Measurements from ENCODE around the gene GBF1.

Gene GBF1

GRCh38 chr10:102347236-102347828 lies 102.0 kb downstream of the GBF1 start:
- peak in 1 of 2 donors; percentile 16 for DNase-seq (ENCODE audit: low read depth in 2 of 2)

DNA sequence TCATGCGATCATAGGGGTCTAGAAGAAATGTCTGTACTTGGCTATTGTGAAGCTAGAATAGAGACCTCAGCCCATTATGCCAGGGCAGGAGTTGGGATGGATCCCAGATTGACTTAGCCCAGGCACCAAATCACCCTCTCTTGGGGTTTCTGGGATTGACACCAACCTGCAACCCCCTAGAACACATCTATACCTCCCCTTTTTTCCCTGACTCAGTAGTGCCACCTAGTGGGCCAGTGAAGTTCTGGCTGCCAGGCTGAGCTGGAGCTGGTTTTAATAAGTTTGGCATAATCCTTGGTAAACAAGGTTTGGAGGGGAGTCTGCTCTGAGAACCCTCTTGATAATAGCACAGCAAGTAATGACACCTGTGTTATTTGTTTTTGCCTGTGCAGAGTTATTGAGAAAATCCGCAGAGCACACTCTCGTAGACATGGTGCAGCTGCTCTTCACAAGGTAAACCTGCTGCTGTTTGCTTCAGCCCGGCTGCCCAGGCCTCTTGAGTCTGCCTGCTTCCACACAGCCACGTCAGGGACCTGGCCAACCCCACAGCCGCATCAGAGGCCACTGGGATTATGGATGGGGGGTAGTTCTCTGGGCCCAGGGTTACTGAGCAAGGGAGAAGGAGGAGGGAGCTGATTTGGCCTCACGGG lies 106.9 kb downstream of the GBF1 start:
- peak; percentile 67 for DNase-seq (ENCODE audit: low read depth in 2 of 2)

DNA sequence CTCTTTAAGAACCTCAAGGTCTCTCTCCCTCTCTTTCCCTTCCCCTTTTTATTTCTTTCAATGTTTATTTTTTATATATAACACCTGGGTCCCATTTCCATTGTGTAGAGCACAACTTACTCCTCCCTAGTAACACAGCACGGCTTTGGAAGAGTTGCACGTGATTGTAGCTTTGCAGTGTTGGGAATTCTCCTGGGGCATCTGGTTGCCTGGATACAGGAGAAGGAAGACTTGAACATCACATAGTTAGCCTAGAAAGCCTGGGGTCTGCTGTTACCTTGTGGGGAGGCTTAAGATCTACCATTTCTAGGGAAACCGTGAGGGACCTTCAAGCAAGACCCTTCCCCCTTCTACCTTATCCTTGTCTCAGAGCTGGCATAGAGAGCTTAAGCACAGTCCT lies 109.1 kb downstream of the GBF1 start:
- DNase-seq (ENCODE audit: low read depth in 2 of 2) = no peak

DNA sequence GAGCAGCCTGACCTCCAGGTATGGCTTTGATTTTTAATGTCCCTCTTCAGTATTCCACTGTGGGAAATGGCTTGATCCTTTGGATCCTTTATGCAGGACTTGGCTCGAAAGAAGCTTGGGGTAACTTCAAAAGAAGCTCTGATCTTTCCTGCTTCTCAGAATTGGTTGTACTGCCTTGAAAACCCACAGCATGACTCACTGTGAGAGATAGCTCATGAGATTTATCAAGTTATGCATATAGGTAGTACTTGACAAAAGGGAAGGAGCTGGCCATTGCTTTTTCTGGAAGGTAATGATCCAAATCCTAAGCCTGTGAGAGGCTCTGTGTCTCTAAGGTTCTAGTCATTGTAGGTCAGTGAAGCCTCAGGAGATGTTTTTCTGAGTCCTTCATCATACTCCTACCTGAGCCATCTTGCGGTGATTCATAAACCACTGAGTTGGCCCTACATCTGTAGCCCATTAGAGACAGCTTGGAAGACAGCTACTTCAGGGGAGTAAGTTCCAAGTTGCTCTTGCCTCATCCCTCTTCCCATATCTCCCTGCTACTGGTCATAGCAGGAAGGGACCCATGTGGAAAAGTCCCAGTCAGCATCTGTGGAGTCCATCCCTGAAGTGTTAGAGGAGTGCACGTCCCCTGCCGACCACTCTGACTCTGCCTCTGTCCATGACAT lies 113.5 kb downstream of the GBF1 start:
- DNase-seq (ENCODE audit: low read depth in 2 of 2) = no peak

GRCh38 chr10:102367441-102367840 lies 122.1 kb downstream of the GBF1 start:
- no peak for DNase-seq (ENCODE audit: low read depth in 2 of 2)

DNA sequence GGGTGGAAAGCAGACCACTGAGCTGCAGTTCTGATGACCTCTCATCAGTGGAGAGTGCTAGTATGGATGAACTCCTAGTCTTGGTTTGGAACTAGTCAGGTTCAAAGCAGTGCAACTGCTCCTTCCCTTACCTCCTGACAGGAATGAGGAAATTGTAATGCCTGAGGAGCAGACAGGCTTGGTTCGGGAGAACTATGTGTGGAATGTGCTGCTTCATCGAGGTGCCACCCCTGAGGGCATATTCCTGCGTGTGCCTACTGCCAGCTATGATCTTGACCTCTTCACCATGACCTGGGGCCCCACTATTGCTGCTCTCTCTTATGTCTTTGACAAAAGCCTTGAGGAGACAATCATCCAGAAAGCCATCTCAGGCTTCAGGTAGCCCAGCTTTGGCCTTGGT lies 122.7 kb downstream of the GBF1 start:
- DNase-seq (ENCODE audit: low read depth in 2 of 2) = no peak

- DNase-seq (ENCODE audit: low read depth in 2 of 2) = no peak
Observed at GRCh38 chr10:102371295-102371694, 126.0 kb downstream of the GBF1 start.

GRCh38 chr10:102375250-102375649 lies 129.9 kb downstream of the GBF1 start:
- no peak for DNase-seq (ENCODE audit: low read depth in 2 of 2)

GRCh38 chr10:102375867-102376266 lies 130.5 kb downstream of the GBF1 start:
- DNase-seq (ENCODE audit: low read depth in 2 of 2) = no peak

GRCh38 chr10:102376901-102377300 lies 131.6 kb downstream of the GBF1 start:
- no peak for DNase-seq (ENCODE audit: low read depth in 2 of 2)

- no peak for DNase-seq (ENCODE audit: low read depth in 2 of 2)
Observed at GRCh38 chr10:102379383-102379782, 134.1 kb downstream of the GBF1 start.

DNA sequence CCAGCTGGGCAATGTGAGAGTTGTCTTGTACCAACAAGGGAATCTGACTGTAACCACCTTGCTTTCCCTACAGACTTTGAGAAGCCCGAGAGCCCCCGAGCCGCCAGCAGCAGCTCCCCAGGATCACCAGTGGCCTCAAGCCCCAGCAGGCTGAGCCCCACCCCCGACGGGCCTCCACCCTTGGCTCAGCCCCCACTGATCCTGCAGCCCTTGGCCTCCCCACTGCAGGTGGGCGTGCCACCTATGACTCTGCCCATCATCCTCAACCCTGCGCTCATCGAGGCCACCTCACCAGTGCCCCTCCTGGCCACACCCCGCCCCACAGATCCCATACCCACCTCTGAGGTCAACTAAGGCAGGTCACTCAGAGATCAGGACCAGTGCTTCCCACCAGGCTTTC lies 136.7 kb downstream of the GBF1 start:
- DNase-seq (ENCODE audit: low read depth in 2 of 2) = no peak

DNA sequence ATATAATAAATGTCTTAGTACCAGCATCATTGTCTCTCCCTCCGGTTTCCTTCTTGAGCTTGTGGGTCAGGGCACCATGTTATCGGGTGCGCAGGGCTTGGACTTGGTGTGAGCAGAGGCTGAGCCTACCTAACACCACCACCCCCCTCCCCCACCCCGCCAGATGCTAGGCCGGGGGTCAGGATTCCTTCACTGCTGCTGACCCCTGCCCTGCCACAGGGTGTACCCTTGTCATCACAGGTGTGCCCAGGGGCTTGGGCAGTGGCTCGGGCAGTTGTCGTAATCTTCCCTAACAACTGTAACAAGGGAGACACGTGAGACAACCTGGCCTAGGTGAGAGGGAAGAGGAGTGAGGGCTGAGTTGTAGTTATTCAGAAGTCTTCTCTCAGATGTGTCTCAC lies 137.5 kb downstream of the GBF1 start:
- DNase-seq (ENCODE audit: low read depth in 2 of 2) = no peak

DNA sequence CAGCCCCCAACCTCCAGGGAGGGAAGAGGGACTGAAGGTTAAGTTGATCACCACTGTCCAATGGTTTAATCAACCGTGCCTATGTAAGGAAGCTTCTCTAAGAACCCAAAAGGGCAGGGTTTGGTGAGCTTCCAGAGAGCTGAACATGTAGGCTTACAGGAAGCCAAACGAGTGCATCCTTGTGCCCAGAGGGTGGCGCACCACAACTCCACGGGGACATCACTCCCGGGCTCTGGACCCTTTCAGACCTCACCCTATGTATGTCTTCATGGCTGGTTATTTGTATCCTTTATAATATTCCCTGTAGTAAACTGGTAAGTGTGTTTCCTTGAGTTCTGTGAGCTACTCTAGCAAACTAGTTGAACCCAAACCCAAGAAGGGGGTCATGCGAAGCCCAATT lies 138.7 kb downstream of the GBF1 start:
- DNase-seq (ENCODE audit: low read depth in 2 of 2) = no peak

DNA sequence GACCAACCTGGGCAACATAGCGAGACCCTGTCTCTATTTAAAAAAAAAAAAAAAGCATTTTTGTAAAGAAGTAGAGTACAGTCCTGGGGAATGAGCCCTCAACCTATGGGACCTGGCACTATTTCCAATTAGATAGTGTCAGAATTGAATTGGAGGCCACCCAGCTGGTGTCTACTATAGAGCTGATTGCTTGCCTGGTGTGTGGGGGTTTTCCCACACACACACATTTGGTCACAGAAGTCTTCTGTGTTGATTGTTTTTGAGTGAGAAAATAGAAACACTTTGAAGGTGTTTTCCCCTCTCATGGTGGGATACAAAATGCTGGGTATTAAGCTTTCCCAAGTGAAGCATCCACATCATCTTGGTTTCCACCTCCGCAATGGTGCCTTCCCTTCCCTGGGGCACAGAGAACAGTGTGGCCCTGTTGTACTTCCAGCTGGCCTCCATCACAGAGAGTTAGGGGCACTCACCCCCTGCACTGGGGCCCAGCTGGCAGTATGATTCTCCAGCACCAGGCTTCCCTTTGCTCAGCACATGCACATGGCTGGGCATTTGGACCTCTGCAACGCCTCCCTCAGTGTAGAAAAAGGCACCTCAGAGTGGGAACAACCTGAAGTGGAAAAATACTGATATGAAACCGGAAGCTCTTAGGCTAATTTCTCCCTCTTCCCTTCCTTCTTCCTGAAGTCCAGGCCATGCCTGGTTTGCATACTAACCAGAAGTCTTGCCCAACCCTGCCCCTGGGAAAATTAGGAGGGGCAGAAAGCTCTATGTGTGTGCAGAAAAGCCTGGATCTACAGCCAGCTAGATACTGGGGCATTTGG lies 139.5 kb downstream of the GBF1 start:
- DNase-seq (ENCODE audit: low read depth in 2 of 2) = no peak

DNA sequence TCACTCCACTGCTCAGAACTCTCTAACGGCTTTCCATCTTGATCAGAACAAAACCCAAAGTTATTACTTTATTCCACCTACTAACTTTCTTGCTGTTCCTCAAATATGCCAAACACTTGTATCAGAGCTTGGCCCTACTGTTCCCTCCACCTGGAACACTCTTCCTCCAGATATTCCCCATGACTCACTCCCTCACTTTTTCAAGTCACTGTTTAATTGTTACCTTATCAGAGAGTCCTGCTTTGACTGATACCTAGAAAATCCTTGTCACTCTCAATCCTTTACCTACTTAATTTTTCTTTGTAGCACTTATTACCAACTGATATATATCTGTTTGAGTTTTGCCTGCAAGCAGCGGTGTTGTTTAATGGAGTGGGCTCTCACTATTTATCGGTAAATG lies 144.6 kb downstream of the GBF1 start:
- no peak for DNase-seq (ENCODE audit: low read depth in 2 of 2)

DNA sequence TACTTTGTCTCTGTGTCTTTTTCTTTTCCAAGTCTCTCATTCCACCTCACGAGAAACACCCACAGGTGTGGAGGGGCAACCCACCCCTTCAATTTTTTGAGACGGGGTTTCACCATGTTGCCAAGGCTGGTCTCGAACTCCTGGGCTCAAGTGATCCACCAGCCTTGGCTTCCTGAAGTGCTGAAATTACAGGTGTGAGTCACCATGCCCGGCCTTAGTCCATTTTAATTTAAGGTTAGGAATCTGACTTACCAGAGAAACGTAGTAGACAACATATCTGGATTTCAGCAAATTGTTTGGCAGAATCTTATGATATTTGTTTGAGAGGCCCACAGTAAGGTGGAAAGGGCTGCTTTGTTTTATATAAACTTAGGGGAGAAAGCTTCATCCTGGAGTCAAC lies 147.0 kb downstream of the GBF1 start:
- no peak for DNase-seq (ENCODE audit: low read depth in 2 of 2)

DNA sequence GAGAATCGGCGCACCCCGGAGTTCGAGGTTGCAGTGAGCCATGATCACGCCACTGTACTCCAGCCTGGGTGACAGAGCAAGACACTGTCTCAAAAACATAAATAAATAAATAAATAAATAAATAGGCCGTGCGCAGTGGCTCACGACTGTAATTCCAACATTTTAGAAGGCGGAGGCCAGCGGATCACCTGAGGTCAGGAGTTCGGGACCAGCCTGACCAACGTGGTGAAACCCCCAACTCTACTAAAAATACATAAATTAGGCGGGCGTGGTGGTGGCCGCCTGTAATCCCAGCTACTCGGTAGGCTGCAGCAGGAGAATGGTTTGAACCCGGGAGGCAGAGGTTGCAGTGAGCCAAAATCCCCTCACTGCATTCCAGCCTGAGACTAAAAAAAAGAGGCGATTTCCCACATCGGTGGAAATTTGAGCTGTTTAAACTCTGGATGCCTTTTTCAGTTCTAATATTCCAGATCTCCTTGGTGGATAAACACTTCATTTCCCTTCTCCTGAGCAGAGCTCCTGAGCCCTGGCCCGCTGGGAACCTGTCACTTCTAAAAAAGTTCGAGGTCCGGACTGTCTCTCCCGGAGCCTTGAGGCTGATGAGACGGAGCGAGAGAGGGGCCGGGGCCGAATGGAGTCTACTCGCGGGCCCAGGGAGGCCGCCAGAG lies 148.2 kb downstream of the GBF1 start:
- no peak for DNase-seq (ENCODE audit: low read depth in 2 of 2)

DNA sequence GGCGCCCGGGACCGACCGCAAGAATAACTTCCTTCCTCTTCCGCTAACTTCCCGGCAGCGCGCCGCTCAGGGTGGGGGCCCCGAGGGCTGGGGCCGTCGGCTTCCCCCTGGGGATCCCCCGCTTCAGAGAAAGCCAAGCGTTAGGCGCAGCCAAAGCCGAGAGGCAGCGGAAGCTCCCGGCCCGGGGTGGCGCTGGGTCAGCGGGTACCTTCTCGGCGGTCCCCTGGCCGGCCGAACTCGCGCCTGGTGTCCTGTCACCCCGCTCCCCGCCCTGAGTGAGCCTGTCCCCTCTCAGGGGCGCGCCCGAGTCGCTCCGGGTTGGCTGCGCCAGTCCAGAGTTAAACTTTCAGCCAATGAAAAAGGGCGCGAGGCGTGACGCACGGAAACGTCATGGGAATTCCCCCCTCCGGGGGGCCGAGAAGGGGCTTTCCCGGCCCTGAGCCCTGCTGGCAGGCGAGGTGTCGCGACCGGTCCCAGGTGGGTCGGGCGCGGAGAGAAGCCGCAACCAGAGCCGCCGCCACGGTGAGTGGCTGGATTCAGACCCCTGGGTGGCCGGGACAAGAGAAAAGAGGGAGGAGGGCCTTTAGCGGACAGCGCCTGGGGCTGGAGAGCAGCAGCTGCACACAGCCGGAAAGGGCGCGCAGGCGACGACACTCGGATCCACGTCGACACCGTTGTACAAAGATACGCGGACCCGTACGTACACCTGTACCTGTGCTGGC lies 148.9 kb downstream of the GBF1 start:
- peak; percentile 97 to 98 for DNase-seq (ENCODE audit: low read depth in 2 of 2)

DNA sequence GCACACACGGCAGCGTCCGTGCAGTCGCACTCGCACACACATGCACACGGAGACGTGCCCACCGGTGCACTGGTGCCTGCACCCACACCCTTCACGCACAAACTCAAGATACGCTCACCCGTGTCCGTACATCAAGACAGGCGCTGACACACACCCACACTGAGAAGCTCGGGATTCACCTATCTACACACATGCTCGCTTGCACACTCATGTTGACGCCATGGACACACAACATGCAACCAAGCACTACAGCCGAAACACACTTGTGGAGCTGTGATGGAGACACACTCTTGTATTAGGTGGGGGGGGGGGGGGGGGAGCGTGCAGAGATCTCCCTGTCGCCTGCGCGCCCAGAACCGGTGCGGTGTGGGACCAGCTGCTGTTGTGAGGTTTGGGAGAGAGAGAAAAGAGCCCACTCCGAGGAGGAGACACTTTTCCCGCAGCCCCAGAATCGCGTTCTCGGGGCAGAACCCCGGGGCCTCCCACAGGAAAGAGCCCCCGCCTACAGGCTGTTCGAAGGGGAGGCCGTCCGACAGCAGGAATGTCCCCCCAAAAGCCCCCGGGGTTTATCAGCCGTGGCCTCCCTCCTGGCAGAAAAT lies 149.6 kb downstream of the GBF1 start:
- DNase-seq (ENCODE audit: low read depth in 2 of 2) = peak in 1 of 2 donors; percentile 57
